ENCODE measurements around the gene ATP8A2.

The ATP8A2 gene

GRCh38 chr13:25901460-25902376 is 529.9 kb downstream of the ATP8A2 start:
- no peak for DNase-seq

GRCh38 chr13:25902455-25902854 is 530.7 kb downstream of the ATP8A2 start:
- no peak for DNase-seq

GRCh38 chr13:25902891-25903341 is 531.1 kb downstream of the ATP8A2 start:
- no peak for DNase-seq

GRCh38 chr13:25904830-25905229 is 533.1 kb downstream of the ATP8A2 start:
- DNase-seq = no peak

- DNase-seq = no peak
These were observed 533.8 kb downstream of the ATP8A2 start for GRCh38 chr13:25905611-25906010.

- DNase-seq = no peak
These were observed 534.5 kb downstream of the ATP8A2 start for GRCh38 chr13:25906191-25906661.

GRCh38 chr13:25908366-25908765 is 536.6 kb downstream of the ATP8A2 start:
- no peak for DNase-seq

GRCh38 chr13:25910243-25910642 is 538.5 kb downstream of the ATP8A2 start:
- DNase-seq = no peak

- DNase-seq = no peak
These were observed 539.2 kb downstream of the ATP8A2 start for GRCh38 chr13:25910991-25911419.

- DNase-seq = no peak
These were observed 541.2 kb downstream of the ATP8A2 start for GRCh38 chr13:25912961-25913360.

- no peak for DNase-seq
These were observed 544.2 kb downstream of the ATP8A2 start for GRCh38 chr13:25915840-25916518.

GRCh38 chr13:25920277-25920676 is 548.5 kb downstream of the ATP8A2 start:
- DNase-seq = no peak

GRCh38 chr13:25920931-25921330 is 549.2 kb downstream of the ATP8A2 start:
- DNase-seq = no peak

GRCh38 chr13:25922376-25922775 is 550.6 kb downstream of the ATP8A2 start:
- no peak for DNase-seq

GRCh38 chr13:25923217-25924085 is 551.7 kb downstream of the ATP8A2 start:
- no peak for DNase-seq

GRCh38 chr13:25927363-25927762 is 555.6 kb downstream of the ATP8A2 start:
- DNase-seq = no peak

- DNase-seq = no peak
These were observed 556.2 kb downstream of the ATP8A2 start for GRCh38 chr13:25927932-25928331.

GRCh38 chr13:25928941-25929505 is 557.2 kb downstream of the ATP8A2 start:
- DNase-seq = no peak

GRCh38 chr13:25929816-25930215 is 558.0 kb downstream of the ATP8A2 start:
- DNase-seq = no peak

- DNase-seq = no peak
These were observed 558.9 kb downstream of the ATP8A2 start for GRCh38 chr13:25930653-25931052.

GRCh38 chr13:25932365-25932764 is 560.6 kb downstream of the ATP8A2 start:
- DNase-seq = no peak

GRCh38 chr13:25933520-25933919 is 561.7 kb downstream of the ATP8A2 start:
- no peak for DNase-seq

- DNase-seq = no peak
These were observed 562.4 kb downstream of the ATP8A2 start for GRCh38 chr13:25934127-25934526.
